Measurements from ENCODE around the gene HAUS3.
"Not testable (repeated sequence)": the region's sequence is repeated elsewhere in the genome, so short reads cannot be mapped to it uniquely, and the experiment has no call there.

The HAUS3 gene

GRCh38 chr4:2275546-2276251, 33.8 kb upstream of the HAUS3 start:
- no peak for DNase-seq

- DNase-seq, result not testable (repeated sequence)
These were observed 33.1 kb upstream of the HAUS3 start for GRCh38 chr4:2275044-2275397.

- no peak for DNase-seq
These were observed 32.6 kb upstream of the HAUS3 start for GRCh38 chr4:2274320-2275043.

- DNase-seq, result no peak
These were observed 31.9 kb upstream of the HAUS3 start for GRCh38 chr4:2273657-2274319.

- no peak for DNase-seq
These were observed 31.3 kb upstream of the HAUS3 start for GRCh38 chr4:2273221-2273620.

- DNase-seq, result no peak
These were observed 30.9 kb upstream of the HAUS3 start for GRCh38 chr4:2272828-2273120.

GRCh38 chr4:2272026-2272827, 30.3 kb upstream of the HAUS3 start:
- no peak for DNase-seq

GRCh38 chr4:2271279-2272025, 29.5 kb upstream of the HAUS3 start:
- DNase-seq, result no peak

- DNase-seq, result no peak
These were observed 28.6 kb upstream of the HAUS3 start for GRCh38 chr4:2270341-2271165.

GRCh38 chr4:2269618-2270163, 27.8 kb upstream of the HAUS3 start:
- no peak for DNase-seq

- no peak for DNase-seq
These were observed 27.2 kb upstream of the HAUS3 start for GRCh38 chr4:2269206-2269531.

GRCh38 chr4:2268357-2269205, 26.7 kb upstream of the HAUS3 start:
- no peak for DNase-seq

GRCh38 chr4:2267841-2268240, 25.9 kb upstream of the HAUS3 start:
- DNase-seq, result no peak

- no peak for DNase-seq
These were observed 25.4 kb upstream of the HAUS3 start for GRCh38 chr4:2267320-2267811.

GRCh38 chr4:2266821-2267220, 24.9 kb upstream of the HAUS3 start:
- no peak for DNase-seq

- no peak for DNase-seq
These were observed 24.3 kb upstream of the HAUS3 start for GRCh38 chr4:2266181-2266580.

GRCh38 chr4:2265113-2266110, 23.5 kb upstream of the HAUS3 start:
- no peak for DNase-seq

GRCh38 chr4:2264481-2265041, 22.6 kb upstream of the HAUS3 start:
- DNase-seq, result no peak

- no peak for DNase-seq
These were observed 22.0 kb upstream of the HAUS3 start for GRCh38 chr4:2263926-2264321.
